ENCODE data around the gene TRPM3.

DNA sequence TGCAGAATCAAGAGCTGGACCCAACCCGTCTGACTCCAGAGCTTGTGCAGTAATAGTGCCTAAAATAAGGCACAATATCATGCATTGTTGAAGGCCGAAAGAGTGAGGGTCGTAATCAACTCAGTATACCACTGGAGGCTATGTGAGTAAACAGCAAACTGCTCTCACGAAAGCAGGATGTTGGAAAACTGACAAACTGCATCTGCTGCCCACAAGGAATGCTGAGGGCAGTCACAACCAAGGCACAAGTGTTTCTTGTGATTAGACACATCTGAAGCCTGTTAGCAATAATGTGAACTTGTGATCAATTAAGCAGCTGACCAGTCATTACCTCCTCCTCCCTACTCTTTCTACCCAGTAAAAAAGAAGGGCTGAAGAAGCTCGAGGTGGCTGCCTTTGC, 48.8 kb downstream of the TRPM3 start:
- TF ChIP-seq CTCF (IDR thresholded peaks at IDR 0.05; ENCODE audit: low read depth, low read length) (no peak), POLR2A (IDR thresholded peaks at IDR 0.05; ENCODE audit: extremely low read depth, insufficient read length) (no peak)
